ENCODE data around the gene ATXN10.
A peak's percentile ranks its signal among the peaks of the same experiment; 100 is the strongest.

ATXN10 gene

DNA sequence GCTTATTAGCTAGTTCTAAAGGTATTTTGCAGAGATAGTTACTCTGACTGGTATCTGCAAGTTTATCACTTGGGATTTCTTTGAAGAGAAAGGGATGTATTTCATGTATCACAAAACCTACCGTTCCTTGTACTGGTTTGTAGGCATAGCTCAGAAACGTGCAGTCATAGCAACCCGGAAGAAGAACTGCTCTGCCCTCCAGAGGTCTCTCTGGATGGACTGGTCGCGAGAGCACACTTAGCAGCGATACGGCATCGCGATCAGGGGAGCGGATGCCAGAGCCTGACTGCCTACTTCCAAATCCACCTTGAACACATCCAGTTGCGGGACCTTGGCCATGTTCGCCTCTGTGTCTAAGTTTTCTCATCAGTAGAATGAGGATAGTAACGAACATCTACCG lies 162.0 kb downstream of the ATXN10 start:
- no peak for DNase-seq

DNA sequence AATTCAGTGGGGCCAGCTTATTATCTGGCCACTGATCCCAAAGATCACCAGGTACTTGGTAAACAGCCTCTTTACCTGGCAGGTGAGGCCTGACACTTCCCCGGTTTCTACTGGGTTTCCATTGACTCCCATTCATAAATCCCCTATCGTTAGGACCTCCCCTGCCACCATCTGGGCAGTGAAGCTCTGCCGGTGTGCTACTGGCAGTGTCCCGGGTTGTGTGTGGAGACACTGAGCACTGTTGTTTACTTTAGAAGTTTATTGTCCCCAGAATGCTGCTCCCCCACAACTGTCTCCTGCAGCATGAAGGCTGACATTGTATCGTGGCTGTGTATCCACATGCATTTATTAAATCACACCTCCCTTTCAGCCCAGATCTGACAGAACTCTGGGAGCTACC lies 162.6 kb downstream of the ATXN10 start:
- no peak for DNase-seq

DNA sequence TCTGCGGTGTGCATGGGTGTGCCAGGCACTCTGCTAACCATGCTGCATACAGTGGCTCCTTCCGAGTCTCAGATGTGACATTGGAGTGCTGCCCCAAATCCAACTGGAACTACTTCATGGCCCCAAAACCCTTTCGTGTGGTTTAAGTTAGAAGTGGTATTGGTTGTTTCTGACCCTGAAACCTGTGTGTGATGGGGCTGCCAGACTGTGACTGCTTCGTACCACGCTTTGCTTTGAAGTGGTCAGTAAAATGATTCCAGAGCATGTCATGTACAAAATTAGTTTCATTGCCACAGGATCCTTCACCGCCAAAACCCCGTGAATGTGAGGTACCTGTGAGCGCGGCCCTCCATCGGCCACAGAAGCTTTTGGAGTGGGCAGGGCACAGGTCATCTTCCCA lies 163.2 kb downstream of the ATXN10 start:
- no peak for DNase-seq

DNA sequence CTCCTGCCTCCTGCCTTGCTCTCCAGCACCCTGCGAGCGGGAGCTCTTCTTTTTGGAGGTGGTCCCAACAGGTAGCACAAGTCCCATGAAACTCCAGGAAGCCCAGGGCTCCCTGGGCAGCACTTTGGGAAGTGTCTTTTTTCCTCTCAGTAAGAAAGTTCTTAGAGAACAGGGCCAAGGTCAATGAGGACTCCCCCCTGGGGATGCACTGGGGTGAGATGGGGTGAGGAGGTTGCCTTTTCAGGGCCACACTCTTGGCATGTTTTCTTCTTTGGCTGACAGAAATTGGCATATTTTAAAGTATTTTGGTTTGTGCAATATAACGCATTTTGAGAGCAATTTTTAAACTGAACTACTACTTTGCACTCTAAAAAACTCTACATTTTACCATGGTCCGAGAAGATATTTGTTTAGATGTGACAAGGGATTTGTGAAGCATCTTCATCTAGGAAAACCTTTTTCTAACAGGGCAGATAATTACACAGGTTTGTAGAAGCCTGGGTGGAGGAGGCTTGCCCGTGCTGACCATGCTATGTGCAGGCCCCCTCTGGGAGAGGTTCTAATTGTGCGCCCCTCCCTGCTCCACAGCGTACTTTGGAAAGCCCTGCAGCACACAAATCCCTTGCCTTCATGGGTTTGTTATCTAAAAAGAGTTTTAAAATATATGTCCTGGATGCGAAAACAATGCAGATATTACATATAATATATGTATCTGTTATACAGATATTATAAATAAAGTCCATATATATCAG lies 165.0 kb downstream of the ATXN10 start:
- DNase-seq, result no peak

DNA sequence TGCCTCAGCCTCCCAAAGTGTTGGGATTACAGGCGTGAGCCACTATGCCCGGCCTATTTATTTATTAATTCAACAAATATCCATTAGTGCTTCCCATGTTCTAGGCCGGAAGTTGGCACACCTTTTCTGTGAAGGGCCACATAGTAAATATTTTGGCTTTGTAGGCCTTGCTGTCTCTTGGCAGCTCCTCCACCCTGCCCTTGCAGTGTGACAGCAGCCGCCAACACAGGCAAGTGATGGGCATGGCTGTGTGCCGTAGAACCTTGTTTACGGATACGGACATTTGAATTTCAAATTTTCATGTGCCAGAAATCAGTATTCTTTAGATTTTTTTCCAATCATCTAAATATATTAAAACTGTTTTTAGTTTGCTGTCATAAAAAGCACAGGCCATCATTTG lies 165.9 kb downstream of the ATXN10 start:
- no peak for DNase-seq

DNA sequence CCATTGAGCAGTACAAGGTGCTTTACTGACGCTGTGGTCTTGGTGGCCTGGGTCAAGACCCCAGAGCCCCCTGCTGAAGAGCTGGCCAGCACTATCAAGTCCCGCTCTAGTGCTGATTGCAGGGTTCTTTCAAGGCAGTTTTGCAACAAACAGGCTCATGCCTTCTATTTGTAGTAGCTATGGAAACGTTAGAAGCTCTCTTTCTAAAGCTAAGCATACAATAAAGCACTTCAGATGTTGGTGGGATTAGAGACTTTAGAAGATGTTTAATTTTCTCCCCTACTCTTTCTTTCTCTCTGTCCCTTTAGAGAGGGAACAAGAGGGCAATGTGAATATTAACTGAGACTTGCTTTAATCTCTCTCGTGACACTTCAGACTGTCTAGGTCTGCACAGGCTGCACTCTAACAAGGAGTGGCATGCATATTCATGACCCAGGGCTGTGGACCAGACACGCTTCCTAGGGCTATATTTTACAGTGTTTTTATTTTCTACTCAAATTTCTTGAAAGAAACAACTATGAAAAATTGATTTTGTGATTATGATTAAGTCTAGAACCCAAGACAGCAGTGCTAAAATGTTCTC lies 166.8 kb downstream of the ATXN10 start:
- DNase-seq, result no peak

DNA sequence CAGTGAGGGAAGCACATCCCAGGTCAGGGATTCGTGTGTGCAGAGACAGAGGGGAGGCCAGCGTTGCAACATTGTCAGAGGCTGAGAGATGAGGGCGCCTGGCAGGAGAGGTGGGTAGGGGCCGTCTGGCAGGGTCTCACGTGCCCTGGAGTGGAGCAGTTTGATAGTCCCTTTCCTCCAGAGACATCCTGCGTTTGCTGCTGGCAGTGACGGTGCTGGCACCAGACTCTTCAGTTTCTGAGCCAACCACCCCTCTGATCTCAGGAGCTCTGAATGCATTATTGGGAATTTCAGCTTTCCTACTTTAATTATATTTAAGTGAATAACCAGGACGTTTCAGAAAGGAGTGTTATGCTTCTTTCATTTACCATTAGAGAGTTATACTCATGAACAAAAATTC lies 168.8 kb downstream of the ATXN10 start:
- no peak for DNase-seq

DNA sequence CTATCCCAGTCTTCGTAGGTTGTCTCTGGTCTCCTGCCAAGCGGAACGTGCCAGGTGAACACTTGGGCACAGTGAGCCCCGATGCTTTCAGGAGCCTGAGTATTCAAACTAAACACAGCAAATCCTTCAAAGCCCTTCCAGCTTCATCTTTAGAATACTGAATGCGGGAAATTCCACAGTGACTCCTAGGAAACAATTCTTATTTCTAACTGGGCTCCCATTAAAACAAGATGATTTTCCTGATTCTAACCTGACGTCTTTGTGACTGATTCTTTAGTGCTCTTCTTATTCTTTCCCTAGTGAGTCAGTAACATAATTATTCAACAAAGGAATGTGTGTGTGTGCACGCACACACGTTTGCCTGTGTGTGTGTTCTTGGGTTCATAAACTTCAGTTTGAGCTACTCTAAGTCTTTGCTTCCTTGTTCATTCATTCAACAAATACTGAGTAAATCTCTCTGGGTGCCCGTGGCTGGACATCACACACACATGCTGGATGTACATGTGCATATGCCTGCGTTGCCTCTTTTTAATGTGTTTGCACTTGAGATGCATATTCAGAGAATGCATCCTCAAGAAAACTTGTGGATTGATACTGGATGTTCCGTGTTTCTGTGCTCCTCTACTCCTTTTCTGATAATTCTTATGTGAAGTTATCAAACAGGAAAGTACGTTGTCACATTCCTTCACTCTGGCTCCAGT lies 170.8 kb downstream of the ATXN10 start:
- DNase-seq, result no peak

DNA sequence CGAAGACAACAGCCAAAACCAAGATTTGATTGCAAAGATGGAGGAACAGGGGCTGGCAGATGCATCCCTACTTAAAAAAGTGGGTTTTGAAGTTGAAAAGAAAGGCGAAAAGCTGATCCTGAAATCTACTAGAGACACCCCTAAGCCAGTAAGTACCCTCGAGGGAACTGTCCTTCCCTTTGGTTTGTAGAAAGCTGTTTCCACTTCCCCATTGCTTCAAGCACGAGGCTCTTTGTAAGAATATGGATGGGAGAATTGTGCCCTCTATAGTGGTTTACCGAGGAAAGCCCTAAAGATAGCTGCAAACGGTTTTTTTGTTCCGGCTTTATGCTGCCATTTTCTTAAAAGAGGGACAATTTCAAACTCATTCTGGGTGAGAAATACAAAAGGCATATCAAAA lies 171.4 kb downstream of the ATXN10 start:
- DNase-seq, result peak; percentile 29

DNA sequence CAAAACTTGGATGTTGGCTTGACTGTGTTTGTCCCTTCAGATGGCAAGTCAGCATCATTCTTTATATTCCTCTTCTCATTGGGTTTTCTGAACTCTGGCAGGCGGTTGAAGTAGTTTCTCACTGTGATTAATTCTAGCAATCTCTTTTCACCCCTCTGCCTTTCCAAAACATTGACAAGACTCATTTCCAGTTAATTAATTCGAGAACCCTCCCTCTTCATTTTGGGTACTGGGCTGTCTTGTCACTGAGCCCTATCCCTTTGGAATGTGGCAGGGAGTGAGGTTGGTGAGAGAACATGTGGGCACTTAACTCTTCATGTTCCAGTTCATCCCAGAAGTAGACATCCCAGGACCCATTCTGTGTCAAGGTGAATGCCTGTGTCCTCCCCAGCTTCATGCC lies 172.4 kb downstream of the ATXN10 start:
- DNase-seq, result no peak

DNA sequence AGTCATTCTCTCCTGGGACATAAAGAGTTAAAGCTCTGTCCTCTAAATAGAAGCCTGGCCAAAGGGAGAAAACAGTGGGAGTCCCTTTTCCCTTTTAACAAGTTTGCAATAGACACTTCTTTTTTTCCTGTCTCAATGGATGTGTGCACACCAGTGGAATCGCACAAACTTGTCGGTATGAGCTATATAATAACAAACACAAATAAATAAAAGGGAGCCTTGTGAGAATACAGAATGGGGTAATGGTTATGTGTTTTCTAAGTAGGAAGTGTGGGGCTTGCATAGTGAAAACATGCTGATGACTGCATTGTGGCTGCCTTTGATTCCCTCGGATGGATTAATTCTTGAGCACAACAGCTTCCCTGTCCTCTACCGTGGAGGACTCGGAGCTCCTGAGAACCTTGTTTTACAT lies 173.4 kb downstream of the ATXN10 start:
- no peak for DNase-seq

DNA sequence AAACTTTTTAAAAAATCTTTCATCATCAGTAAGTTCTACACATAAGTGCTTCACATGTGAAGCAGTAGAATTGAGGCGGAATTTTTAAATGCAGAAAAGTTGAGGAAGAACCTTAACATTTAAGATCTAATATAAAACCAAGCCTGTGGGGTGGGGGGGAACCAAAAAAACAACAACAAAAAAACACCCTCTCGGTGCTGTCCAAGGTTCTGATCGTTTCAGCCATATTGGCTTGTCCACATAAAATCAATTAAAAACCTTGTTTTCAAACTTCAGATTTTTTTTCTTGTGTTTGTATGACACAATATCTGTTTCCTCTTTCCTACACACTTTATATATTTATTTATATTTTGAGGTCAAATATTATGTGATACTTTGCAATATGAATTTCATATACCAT lies 175.3 kb downstream of the ATXN10 start:
- DNase-seq, result no peak

DNA sequence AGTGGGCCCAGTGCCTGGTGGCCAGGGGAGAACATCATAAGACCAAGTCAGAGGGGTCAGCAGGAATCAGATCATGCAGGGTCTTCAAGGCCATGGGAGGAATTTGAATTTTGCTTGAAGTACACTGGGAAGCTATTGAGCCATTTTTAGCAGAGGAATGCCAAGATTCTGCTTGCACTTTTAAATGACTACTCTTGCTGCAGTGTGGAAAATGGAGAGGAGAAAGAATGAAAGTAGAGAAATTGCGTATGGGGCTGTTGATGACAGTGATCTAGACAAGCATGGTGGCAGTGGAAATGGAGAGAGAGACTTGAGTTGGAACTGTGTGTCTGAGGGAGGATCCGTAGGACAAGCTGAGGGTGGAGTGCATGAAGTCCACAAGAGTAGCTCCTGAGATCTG lies 177.3 kb downstream of the ATXN10 start:
- DNase-seq, result no peak

DNA sequence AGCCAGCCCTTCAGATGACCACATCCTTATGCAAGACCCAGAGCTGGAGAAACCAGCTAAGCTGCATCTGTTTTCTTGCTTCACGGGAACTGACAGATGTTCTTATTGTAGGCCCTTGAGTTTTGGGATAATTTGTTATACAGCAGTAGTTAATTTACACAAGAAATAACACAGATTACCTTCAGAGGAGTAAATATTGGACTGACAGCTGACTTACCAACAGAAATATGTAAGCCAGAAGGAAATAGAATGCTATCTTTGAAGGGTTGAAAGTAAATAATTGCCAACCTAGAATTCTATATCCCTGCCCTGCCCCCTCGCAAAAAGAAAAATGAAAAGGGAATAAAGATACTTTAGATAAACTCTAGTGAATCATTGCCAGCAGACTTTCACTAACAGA lies 181.2 kb downstream of the ATXN10 start:
- no peak for DNase-seq

DNA sequence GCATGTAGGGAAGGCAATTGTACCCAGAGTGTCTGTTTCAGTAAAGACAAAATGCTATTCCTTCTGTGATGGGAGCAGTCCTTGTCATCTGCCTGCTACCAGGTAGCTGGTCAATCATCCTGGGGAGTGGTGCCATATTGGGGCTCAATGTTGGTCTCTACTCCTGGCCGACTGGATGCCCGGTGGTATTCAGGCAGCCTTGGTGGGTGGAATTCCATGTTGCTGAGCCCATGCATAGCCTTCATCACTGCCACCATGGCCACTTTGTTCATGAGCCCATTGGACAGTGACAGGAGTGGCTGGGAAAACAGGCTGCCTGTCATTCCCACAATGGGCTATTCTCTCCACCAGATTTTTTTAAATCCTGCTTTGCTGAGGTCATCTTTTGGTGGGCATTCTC lies 184.3 kb downstream of the ATXN10 start:
- DNase-seq, result no peak

DNA sequence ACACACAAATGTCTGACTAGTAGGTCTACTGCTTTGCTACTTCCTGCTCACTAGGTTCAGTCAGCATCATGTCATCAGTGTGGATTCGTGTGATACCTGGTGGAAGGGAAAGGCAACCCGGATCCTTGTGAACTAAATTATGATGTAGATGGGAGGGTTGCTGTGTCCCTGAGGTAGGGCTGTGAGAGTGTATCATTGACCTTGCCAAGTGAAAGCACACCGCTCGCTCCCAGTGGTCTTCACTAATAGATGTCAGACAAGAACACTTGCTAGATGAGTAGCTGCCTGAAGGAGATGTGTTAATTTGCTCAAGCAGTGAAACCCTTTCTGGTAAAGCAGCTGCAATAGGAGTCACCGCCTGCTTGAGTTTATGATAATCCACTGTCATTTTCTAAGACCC lies 185.9 kb downstream of the ATXN10 start:
- no peak for DNase-seq

DNA sequence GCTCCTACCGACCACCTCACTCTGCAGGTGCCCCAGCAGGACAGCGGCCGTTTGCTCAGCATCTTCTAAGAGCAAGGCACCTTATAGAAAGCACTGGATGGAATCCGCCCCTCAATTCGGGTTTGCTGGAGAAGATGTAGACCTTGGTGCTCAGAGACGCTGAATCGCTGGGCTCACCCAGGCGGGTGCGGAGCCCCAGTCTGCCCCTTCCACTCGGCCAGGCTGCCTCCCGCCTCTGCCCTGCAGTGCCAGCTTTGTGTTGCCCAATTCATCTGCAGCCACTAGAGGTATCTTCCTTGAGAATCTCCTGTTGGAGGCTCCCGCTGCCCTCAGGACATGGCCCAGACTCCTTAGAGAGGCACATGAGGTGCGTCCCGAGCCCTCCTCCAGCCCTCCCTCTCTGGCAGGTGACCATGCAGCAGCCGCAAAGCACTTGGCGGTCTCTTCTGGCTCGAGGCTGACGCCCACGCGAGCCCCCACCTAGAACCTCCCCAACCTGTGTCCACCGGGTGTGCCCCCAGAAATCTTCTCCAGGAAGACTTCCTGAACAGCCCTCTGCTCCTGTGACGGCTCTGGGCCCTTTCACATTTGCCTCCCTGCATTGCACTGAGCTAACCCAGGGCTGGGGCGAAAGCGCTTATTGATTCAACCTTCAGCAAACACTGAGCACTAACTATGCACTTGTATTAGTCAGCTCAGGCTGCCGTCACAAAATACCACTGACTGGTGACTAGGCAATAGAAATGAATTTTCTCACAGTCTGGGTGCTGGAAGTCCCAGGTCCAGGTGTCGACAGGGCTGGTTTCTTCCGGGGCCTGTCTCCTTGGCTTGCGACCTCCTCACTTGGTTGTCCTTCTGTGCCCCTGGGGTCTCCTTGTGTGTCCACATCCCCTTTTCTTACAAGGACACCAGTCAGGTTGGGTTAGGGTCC lies 187.9 kb downstream of the ATXN10 start:
- DNase-seq, result no peak

DNA sequence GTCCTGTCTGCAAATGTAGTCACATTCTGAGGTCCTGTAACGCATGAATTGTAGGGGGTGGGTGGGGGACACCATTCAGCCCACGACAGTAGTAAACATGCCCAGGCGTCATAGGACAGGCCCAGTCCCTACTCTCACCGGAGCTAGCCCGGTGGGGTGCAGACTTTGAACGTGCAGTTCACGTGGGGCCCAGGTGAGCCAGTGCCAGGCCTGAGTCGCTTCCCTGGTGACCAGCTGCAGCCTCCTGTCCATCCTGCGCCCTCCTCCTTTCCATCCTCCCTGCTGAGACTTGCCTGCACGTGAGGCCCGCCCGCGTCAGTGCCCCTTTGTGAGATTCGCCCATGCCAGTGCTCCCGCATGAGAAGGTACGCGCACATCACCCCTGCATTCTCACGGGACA lies 188.6 kb downstream of the ATXN10 start:
- no peak for DNase-seq

DNA sequence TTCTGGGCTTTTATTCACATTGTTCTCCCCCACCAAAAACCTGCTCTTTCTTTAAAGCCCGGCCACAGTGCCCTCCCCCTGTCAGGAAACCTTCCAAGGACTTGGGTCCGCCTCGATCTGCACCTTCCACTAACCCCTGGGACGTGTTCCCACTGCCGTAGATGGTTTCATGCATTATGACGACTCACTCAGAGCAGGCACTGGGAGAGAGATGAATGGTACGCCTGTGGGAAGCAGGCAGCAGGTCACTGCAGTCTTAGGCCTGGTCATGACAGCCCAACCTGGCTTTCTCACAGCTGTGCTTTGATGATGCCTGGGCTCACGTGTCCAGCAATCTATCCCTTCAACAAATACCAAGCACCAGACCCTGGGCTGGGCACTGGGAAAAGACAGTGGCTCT lies 189.6 kb downstream of the ATXN10 start:
- DNase-seq, result no peak

DNA sequence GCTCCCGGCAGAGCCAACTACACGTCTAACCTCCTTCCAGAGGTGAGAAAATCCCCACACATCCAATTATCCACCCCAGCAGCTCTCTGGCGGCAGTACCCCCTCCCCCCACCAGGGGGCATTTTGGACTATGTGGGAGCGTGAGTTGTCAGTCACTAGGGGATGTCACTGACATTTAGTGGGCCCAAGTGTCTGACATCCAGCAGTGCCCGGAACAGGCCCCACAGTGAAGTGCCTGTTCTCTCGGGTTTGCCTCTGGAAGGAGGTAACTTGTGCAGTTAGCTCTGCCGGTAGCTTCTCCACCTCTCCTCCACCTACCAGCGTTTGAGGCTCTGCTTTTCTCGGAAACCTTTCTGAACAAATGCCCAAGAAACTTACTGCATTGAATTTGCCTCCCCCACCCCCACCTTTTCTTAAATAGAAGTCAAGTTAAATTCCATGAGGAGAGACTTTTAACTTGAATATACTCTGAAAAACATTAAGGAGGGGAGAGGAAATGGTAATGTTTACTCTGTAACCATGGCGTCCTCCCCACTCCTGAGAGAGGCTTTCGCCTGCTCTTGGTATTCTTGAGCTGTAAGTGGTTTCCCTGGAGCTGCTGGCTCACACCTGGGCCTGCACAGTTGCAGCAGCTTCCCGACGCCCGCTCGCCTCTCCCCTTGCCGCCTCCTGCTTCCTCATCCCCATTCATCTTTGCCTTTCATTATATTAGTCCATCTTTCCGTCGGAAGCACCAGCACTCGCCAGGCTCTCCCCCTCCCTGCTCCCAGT lies 192.5 kb downstream of the ATXN10 start:
- DNase-seq, result peak; percentile 59

DNA sequence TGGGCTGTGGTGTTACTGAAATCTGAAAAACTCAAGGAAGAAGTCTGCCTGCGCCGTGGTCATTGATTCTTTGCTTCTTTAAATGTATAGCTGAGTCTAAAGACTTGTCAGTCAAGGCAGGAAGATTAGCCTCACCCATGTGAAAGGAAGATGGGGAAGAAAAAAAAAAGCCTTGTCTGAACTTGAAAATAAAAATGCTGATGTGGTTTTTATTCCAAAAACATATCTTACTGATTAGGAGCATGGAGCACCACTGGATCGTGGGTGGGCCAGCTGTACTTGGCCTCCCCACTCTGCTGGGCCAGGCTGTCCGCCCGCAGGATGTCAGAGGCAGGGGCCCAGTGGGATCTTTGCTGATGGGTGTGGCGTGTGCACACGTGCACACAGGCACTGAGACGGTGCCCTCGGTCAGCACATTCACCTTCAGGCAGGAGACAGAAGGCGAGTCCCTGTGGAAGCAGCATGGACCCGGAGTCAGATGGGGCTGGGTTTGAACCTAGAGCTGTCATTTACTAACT lies 193.4 kb downstream of the ATXN10 start:
- DNase-seq, result no peak

DNA sequence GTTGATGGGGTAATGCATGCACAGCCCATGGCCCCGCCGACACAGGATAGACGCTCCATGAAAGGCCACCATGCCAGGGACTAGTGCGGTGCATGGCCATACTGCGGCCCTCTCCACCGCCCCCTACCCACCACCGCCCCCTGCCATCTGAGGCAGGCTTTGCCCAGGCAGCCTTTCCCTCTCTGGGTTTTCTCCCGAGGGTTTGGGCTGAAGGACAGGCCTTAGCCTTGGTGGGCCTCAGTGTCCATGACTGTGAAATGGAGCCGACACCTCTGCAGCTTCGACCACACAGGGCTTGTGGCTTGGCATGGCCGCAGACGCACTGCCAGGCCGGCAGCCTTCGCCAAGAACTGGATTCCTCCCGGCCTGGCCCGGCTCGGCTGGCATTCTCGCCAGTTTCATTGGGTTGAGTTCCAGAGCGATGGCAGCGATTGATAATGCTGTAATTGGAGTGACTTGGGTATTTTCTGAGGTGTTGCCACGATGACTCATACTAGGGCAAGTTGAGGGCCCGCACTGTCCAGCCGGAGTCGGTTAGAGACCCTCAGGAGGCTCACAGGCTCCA lies 194.0 kb downstream of the ATXN10 start:
- no peak for DNase-seq
